OCI-LY3 (cell line): ENCODE results near the gene MCAM.

Experiments used
- H2AFZ ChIP-seq: fragments of 200-600, 300-600 bp; shearing (Covaris generic); 2 replicates; pipeline ENCODE4 v1.6.0; 2014; ENCODE audit warnings: antibody characterized with exemption, low read depth, low read length
- H3K27ac ChIP-seq: fragments of 200-600, 300-600 bp; sonication (generic); 2 replicates; pipeline ENCODE4 v1.5.1; 2014; ENCODE audit warnings: mild to moderate bottlenecking, low read length, moderate library complexity, mixed read lengths
- H3K27me3 ChIP-seq: fragments of 200-600, 300-600 bp; sonication (generic); 2 replicates; pipeline ENCODE4 v1.6.1; 2014; ENCODE audit warnings: low read depth, low read length, mixed read lengths
- H3K36me3 ChIP-seq: fragments of 200-600, 300-600 bp; sonication (generic); replicated peaks from 2 replicates; pipeline ENCODE3; 2014; ENCODE audit warnings: low read depth, low read length, mixed read lengths
- H3K4me1 ChIP-seq: fragments of 300-600, 200-600 bp; sonication (generic); 2 replicates; pipeline ENCODE4 v1.6.1; 2014; ENCODE audit warnings: low read length, mixed read lengths
- H3K4me2 ChIP-seq: fragments of 200-600, 300-600 bp; sonication (generic); 2 replicates; pipeline ENCODE4 v1.6.1; 2014; ENCODE audit warnings: low read length, mixed read lengths
- H3K4me3 ChIP-seq: fragments of 300-600, 200-600 bp; sonication (generic); 2 replicates; pipeline ENCODE4 v1.5.1; 2014; ENCODE audit warnings: antibody characterized with exemption, mild to moderate bottlenecking, low read length, moderate library complexity
- H3K79me2 ChIP-seq: fragments of 300-600, 200-600 bp; shearing (Covaris generic); 2 replicates; pipeline ENCODE4 v1.6.1; 2014; ENCODE audit warnings: mild to moderate bottlenecking, low read length, mixed read lengths
- H3K9ac ChIP-seq: fragments of 300-600, 200-600 bp; shearing (Covaris generic); 2 replicates; pipeline ENCODE4 v1.6.0; 2014; ENCODE audit warnings: mild to moderate bottlenecking, low read length, moderate library complexity
- H3K9me3 ChIP-seq: fragments of 200-600, 300-600 bp; shearing (Covaris generic); 2 replicates; pipeline ENCODE4 v1.6.1; 2014; ENCODE audit warnings: low read length, mixed read lengths; ENCODE audit not compliant: insufficient read depth
- H4K20me1 ChIP-seq: fragments of 200-600, 300-600 bp; sonication (generic); 2 replicates; pipeline ENCODE4 v1.6.1; 2016; ENCODE audit warnings: low read length, mixed read lengths; ENCODE audit not compliant: insufficient read depth
- EZH2phosphoT487 ChIP-seq: fragments of 200-600 bp; shearing (Covaris generic); IDR thresholded peaks from 2 replicates; pipeline ENCODE4 v1.6.1; 2018; ENCODE audit warnings: antibody characterized with exemption, mixed run types, low read depth
- TF ChIP-seq, protein P1 (sequence below): fragments of 200-600, 300-600 bp; sonication (generic); IDR thresholded peaks from 2 replicates; pipeline ENCODE4 v1.5.1; 2014; ENCODE audit warnings: antibody characterized with exemption, low read length, low read depth

MCAM gene

DNA sequence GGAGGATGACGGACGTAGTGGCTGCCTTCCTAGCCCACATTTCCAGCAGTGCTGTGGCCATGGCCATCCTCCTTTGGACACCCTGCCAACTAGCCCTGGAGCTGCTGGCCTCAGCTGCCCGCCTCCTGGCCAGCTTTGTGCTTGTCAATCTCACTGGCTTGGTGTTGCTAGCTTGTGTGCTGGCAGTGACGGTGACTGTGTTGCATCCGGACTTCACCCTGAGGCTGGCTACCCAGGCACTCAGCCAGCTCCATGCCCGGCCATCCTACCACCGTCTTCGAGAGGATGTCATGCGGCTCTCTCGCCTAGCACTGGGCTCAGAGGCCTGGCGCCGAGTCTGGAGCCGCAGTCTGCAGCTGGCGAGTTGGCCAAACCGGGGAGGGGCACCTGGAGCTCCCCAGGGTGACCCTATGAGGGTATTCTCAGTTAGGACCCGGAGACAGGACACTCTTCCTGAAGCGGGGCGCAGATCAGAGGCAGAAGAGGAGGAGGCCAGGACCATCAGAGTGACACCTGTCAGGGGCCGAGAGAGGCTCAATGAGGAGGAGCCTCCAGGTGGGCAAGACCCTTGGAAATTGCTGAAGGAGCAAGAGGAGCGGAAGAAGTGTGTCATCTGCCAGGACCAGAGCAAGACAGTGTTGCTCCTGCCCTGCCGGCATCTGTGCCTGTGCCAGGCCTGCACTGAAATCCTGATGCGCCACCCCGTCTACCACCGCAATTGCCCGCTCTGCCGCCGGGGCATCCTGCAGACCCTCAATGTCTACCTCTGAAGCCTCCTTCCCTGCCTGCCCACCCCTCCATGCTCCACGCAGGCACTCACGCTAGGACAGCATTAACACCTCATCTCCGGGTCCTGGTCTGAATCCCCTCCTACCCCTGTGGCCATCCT is 19.0 kb upstream of the MCAM start:
- H3K27ac ChIP-seq: no peak overlapping the region
- H3K27me3 ChIP-seq: no peaks in the 10 kb centered on the region
- H3K36me3 ChIP-seq: peaks cover 9% of the 10 kb centered on the region
- H4K20me1 ChIP-seq: no peaks in the 10 kb centered on the region; the same call in 1 of the 2 replicates
- H3K4me1 ChIP-seq: peaks cover 18% of the 10 kb centered on the region
- H3K9ac ChIP-seq: no peak overlapping the region
- H3K4me2 ChIP-seq: peak overlapping the region; percentile 99
- H3K4me3 ChIP-seq: peak overlapping the region; percentile 89
- no peaks in the 10 kb centered on the region for H3K9me3 ChIP-seq
- peaks cover 28% of the 10 kb centered on the region for H3K79me2 ChIP-seq
- no peak for TF ChIP-seq EZH2phosphoT487
- TF ChIP-seq, protein P1, sequence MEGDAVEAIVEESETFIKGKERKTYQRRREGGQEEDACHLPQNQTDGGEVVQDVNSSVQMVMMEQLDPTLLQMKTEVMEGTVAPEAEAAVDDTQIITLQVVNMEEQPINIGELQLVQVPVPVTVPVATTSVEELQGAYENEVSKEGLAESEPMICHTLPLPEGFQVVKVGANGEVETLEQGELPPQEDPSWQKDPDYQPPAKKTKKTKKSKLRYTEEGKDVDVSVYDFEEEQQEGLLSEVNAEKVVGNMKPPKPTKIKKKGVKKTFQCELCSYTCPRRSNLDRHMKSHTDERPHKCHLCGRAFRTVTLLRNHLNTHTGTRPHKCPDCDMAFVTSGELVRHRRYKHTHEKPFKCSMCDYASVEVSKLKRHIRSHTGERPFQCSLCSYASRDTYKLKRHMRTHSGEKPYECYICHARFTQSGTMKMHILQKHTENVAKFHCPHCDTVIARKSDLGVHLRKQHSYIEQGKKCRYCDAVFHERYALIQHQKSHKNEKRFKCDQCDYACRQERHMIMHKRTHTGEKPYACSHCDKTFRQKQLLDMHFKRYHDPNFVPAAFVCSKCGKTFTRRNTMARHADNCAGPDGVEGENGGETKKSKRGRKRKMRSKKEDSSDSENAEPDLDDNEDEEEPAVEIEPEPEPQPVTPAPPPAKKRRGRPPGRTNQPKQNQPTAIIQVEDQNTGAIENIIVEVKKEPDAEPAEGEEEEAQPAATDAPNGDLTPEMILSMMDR: no peak
- H2AFZ ChIP-seq: no peak overlapping the region

DNA sequence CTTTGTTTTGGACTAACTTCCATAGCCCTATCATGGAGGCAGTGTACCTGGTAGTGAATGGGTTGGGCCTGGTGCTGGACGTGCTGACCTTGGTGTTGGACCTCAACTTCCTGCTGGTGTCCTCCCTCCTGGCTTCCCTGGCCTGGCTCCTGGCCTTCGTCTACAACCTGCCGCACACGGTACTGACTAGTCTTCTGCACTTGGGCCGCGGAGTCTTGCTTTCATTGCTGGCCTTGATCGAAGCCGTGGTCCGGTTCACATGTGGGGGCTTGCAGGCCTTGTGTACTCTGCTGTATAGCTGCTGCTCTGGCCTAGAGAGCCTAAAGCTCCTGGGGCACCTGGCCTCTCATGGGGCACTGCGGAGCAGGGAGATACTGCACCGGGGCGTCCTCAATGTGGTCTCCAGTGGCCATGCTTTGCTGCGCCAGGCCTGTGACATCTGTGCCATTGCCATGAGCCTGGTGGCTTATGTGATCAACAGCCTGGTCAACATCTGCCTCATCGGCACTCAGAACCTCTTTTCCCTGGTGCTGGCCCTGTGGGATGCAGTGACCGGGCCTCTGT is 18.2 kb upstream of the MCAM start:
- Histone ChIP-seq H3K27ac (peak overlapping the region; percentile 58), H4K20me1 (no peaks in the 10 kb centered on the region; the same call in 1 of the 2 replicates), H3K9ac (peak overlapping the region; percentile 85), H3K36me3 (peaks cover 9% of the 10 kb centered on the region), H3K4me2 (peak overlapping the region; percentile 99), H3K79me2 (peaks cover 28% of the 10 kb centered on the region), H3K4me1 (peaks cover 18% of the 10 kb centered on the region), H3K27me3 (no peaks in the 10 kb centered on the region), H2AFZ (no peak overlapping the region), H3K9me3 (no peaks in the 10 kb centered on the region), H3K4me3 (peak overlapping the region; percentile 89)
- no peak for TF ChIP-seq EZH2phosphoT487
- TF ChIP-seq, protein P1: no peak

DNA sequence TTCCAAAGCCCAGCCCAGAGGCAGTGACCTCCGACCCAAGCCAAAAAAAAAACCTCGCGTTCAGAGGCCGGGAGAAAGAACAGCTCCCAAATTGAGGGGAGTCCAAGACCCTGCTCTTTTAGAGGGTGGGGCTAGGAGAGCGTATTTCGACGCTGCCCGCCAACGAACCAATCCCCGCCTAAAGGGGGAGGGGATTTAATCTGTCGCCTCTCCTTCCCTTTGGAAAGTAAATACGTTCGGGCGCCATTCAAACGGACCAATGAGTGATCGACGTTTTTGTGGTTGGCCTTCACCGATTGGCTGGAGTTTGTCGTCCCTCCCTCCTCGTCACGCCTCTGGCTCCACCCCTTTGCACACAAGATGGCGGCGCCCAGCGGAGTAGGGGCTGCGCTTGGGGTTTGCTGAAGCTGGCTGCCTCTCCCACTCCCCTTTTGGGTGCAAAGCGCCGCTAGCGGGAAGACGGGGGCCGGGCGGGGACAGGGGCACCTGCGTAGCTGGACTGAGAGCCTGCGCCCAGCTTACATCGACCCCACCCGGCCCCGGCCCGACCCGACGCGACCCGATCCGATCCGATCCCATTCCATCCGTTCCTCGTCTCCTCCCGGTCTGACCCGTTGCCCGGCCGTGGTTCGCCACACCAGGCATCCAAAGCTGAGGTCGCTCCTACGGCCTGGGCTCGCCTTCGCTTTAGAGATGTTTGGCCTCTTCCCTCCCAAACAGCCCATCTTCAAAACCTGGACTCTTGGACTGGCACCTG is 17.4 kb upstream of the MCAM start, which contains the start of gene RNF26:
TSS of gene RNF26 (plus strand) at position 354 of the 757 bp plus-strand sequence. CDS start 596 bp downstream, outside the sequence.
- Histone ChIP-seq H3K9me3 (no peaks in the 10 kb centered on the region), H3K4me1 (peaks cover 18% of the 10 kb centered on the region), H3K4me3 (peak within 1 kb of the TSS; percentile 89), H2AFZ (peak within 1 kb of the TSS; percentile 50), H3K79me2 (peaks cover 28% of the 10 kb centered on the region), H3K27me3 (peaks cover 8% of the 10 kb centered on the region), H3K9ac (peak within 1 kb of the TSS; percentile 85), H4K20me1 (no peaks in the 10 kb centered on the region; the same call in 1 of the 2 replicates), H3K27ac (peak within 1 kb of the TSS; percentile 58), H3K4me2 (peak within 1 kb of the TSS; percentile 99), H3K36me3 (peaks cover 9% of the 10 kb centered on the region)
- TF ChIP-seq, protein P1: no peak
- TF ChIP-seq EZH2phosphoT487: no peak
